Left colon (tissue), 2 donors: ENCODE measurements around the gene CBFA2T2. TPM values are rescaled to one million over a fixed set of nuclear protein-coding genes. Genes with fewer than 3 reads are reported as not detected.
"Not testable (repeated sequence)": the region's sequence is repeated elsewhere in the genome, so short reads cannot be mapped to it uniquely, and the experiment has no call there.

Experiments used
- ATAC-seq: fragments of 200-7000 bp; cut with Tn5 transposase; one replicate; pipeline ENCODE4 v1.9.1; 2020; ENCODE audit warnings: mild to moderate bottlenecking, moderate library complexity
- DNase-seq, 2 donors: peaks; one replicate each; pipeline ENCODE4 v3.0.0-alpha.2; 2020
- intact Hi-C, 2 donors: fragments of 100-400 bp; cut with DNase I in 1 of 2; cut with micrococcal nuclease in 1 of 2; formaldehyde crosslinking; loops; one replicate each; pipeline versions ENCODE4 v1.11.2 to v1.14.0; 2022; cut with DNase I, micrococcal nuclease
- total RNA-seq, 2 donors: library from RNA; stranded (reverse); fragmentation: NEBNext Ultra II Directional; extraction: Animal tissue kit (Norgen Biotek cat#: 25700); gene quantifications; one replicate each; pipeline ENCODE4 v1.2.1, GENCODE V29; 2021
- donor health status: DM: no; HTN: no; CAD: no.
- donor health status: DM: yes; HTN: yes; CAD: no.

The CBFA2T2 gene
- total RNA-seq, 2 donors from 2014 or later, result 26.9 to 27.3 TPM

GRCh38 chr20:33531885-33532284, 42.0 kb downstream of the CBFA2T2 start:
- ATAC-seq (no peak), DNase-seq (no peak)
- intact Hi-C loops, result no loop called here

DNA sequence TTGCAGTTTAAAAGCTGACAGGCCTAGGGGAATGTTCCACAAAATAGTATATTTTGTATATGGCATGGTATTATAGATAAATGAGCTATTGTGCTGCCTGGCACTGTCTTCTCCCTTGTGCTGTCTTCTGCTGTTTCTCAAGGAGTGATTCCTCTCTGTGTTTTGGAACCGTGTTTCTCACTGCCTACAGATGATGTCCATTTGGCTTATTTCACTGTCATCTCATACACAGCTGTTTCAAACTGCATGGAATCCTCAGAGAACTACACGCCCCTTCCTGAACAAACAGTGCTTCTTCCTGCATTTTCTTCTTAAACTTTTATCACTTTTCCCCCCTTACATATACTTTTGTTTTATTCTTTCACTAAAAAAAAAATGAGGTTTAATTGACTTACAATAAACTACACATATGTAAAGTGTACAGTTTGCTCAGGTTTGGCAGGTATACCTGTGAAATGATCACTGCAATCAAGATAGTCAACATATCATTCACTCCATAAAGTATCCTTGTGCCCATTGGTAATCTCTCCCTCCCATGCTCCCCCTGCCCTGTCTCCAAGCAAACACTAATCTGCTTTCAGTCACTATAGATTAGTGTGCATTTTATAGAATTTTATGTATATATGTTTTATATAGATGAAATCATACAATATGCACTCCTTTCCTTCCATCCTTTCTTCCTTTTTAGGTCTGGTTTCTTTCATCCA, 43.0 kb downstream of the CBFA2T2 start:
- DNase-seq (no peak), ATAC-seq (peak; percentile 90)
- intact Hi-C loops, result no loop called here

GRCh38 chr20:33535717-33536116, 45.8 kb downstream of the CBFA2T2 start:
- DNase-seq, ATAC-seq, intact Hi-C loops: not testable (repeated sequence)

- peak; percentile 47 for ATAC-seq
- no peak for DNase-seq
- intact Hi-C loops, result no loop called here
Measured at GRCh38 chr20:33537608-33538007, 47.7 kb downstream of the CBFA2T2 start.

- DNase-seq (no peak), ATAC-seq (peak; percentile 67)
- intact Hi-C loops, result no loop called here
Measured at GRCh38 chr20:33539129-33539528, 49.2 kb downstream of the CBFA2T2 start.

DNA sequence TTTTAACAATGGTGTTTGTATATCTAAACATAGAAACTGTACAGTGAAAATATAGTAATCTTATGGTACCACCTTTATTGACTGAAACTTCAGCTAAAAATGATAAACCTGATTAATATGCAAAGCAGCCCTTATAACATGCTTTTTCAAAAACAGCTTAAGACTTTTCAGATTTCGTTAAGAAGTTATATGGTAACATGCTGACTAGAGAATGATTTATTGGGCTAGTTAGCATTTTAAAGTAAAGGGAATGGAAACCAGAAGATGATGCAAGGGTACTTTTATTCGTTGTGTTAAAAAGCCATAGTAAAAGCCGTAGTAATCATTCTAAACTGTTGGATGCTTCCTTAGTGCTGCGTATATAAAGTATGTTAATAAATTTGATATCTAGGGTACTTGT, 50.5 kb downstream of the CBFA2T2 start:
- DNase-seq (no peak), ATAC-seq (no peak)
- intact Hi-C loops, result no loop called here

- intact Hi-C loops, result no loop called here
- no peak for ATAC-seq
- no peak for DNase-seq
Measured at GRCh38 chr20:33541074-33541473, 51.2 kb downstream of the CBFA2T2 start.

DNA sequence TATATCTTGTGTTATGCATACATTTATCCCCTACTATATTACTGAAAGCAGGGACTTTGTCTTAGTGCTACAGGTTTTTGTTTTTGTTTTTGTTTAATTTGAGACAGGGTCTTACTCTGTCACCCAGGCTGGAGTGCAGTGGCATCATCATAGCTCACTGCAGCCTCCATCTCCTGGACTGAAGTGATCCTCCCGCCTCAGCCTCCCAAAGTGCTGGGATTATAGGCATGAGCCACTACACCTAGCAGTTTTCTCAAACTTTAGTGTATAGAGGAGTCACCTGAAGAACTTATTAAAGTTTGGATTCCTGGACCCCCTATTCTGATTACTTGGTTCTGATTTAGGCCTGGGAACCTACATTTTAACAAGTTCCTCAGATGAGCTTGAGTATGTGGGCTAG, 51.9 kb downstream of the CBFA2T2 start:
- DNase-seq (no peak), ATAC-seq (no peak)
- intact Hi-C loops, result no loop called here

- no peak for ATAC-seq
- intact Hi-C loops, result no loop called here
- no peak for DNase-seq
Measured at GRCh38 chr20:33545763-33546162, 55.9 kb downstream of the CBFA2T2 start.

DNA sequence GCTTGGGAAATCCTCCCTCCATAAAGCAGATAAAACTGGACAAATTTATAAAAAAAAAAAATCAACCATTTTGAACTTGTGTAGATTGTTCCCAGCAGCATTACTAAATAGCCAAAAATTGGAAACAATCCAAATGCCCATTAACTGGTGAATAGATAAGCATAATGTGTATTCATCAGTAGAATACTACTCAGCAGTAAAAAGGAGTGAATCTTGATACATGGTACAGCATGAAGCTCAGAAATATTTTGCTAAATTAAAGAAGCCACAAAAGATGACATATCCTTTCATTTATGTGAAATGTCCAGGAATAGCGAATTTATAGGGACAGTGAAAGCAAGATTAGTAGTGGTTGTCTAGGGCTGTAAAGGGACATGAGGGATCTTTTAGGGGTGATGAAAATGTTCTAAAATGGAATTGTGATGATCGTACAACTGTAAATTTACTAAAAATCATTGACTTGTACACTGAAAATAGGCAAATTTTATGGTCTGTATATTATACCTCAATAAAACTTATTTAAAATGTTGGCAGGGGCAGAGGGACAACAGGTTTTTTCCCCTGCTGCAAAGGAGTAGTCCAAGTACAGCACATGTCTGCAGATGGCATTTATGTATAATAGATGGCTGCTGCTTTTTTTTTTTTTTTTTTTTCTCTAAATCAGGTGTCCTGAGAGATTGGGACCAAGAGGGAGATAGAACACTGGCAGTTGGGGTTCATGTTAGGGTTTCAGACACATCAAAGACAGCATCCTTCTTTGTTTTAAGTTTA, 59.5 kb downstream of the CBFA2T2 start:
- no peak for ATAC-seq
- intact Hi-C loops, result no loop called here

GRCh38 chr20:33551778-33552177, 61.9 kb downstream of the CBFA2T2 start:
- DNase-seq, result no peak
- ATAC-seq, result no peak
- intact Hi-C loops, result no loop called here

More for the DNA sequence above, 59.5 kb downstream of the CBFA2T2 start:
- DNase-seq, result no peak

DNA sequence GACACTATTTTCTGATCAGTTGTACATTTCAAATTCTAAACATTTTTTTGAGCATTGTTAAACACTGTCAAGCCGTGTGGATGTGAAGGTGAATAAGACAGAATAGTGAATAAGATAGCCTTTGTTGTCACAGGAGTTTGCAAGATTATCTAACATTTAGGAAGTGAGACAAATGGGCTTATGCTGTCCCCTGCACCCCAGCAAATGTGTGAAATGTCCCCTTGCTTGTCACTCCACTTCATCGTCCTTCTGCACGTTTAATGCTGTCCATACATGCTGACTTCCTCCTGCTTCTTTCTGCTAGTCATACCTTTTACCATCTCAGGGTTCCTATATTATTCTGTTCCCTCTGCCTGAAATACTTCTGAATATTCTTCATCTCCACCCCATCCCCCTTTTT, 62.6 kb downstream of the CBFA2T2 start:
- DNase-seq (no peak), ATAC-seq (no peak)
- intact Hi-C loops, result no loop called here

- ATAC-seq, result no peak
- DNase-seq, result no peak
- intact Hi-C loops, result no loop called here
Measured at GRCh38 chr20:33553516-33553915, 63.6 kb downstream of the CBFA2T2 start.

GRCh38 chr20:33554914-33555420, 65.1 kb downstream of the CBFA2T2 start:
- peak; percentile 97 for ATAC-seq
- intact Hi-C loops, result no loop called here
- no peak for DNase-seq

GRCh38 chr20:33555755-33556154, 65.9 kb downstream of the CBFA2T2 start:
- no peak for ATAC-seq
- DNase-seq, result no peak
- intact Hi-C loops, result no loop called here

GRCh38 chr20:33556246-33556645, 66.3 kb downstream of the CBFA2T2 start:
- DNase-seq (no peak), ATAC-seq (no peak)
- intact Hi-C loops, result no loop called here

DNA sequence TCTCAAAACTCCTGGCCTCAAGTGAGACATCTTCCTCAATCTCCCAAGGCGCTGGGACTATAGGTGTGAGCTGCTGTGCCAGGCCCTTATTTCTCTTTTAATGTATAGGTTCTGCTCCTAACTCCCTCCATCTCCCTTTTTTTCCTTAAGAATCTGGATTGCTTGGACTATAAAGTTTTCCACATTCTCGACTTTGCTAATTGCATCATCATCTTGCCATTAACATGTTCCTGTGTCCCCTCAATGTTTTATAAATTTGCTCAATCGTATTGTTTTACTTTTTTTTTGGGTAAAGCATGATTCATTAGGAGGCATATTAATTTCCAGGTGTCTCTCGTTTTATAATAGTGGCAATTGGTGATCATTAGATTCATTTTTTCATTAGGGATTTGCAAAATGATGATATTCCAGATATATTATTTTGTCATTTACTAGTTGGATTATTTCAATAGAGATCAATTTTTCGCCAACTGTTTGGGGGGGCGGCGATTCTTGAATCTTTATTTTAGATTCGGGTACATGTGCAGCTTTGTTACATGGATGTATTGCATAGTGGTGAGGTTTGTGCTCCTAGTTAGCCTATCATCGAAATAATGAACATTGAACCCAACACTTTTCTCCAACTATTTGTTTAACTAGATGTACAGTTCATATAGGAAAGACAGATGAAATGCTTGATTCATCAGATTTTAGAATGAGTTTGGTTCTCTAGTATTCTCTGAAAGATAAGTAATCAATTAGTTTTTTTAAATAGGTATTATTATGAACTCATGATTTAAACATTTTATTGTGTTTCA, 68.7 kb downstream of the CBFA2T2 start:
- intact Hi-C loops, result no loop called here
- ATAC-seq, result no peak
- no peak for DNase-seq

GRCh38 chr20:33559212-33559611, 69.3 kb downstream of the CBFA2T2 start:
- ATAC-seq (no peak), DNase-seq (no peak)
- intact Hi-C loops, result no loop called here

- DNase-seq, result no peak
- ATAC-seq, result no peak
- intact Hi-C loops, result no loop called here
Measured at GRCh38 chr20:33560026-33560425, 70.1 kb downstream of the CBFA2T2 start.
